Stimulated activated naive CD8-positive, alpha-beta T cell treated with anti-CD3 and anti-CD28 coated beads, Interleukin-15, amount 100 ng/mL, for 72 hours (primary cell): Measurements from ENCODE around the gene MFAP4.
A peak's percentile ranks its signal among the peaks of the same experiment; 100 is the strongest.

Experiments
- ATAC-seq: fragments of 150-1000 bp; cut with Tn5 transposase; 2 replicates; pipeline ENCODE4 v1.10.0; 2021; ENCODE audit warnings: mild to moderate bottlenecking, moderate library complexity
- DNase-seq, 2 donors: peaks; one replicate each; pipeline ENCODE4 v3.0.0; 2021 to 2022
- H3K27ac Mint-ChIP-seq, 2 donors: one replicate each; pipeline ENCODE4 v1.8.0; 2022; ENCODE audit warnings: mild to moderate bottlenecking in 2 of 2, mixed read lengths in 2 of 2, moderate library complexity in 2 of 2
- H3K27me3 Mint-ChIP-seq: one replicate; pipeline ENCODE4 v1.8.0; 2022; ENCODE audit warnings: mixed read lengths
- H3K4me1 Mint-ChIP-seq: one replicate; pipeline ENCODE4 v1.8.0; 2022; ENCODE audit warnings: mild to moderate bottlenecking, mixed read lengths
- H3K4me3 Mint-ChIP-seq, 2 donors: one replicate each; pipeline ENCODE4 v1.8.0; 2022; ENCODE audit warnings: mild to moderate bottlenecking in 2 of 2, mixed read lengths in 2 of 2, moderate library complexity in 1 of 2
- H3K9me3 Mint-ChIP-seq, 2 donors: one replicate each; pipeline ENCODE4 v1.8.0; 2022; ENCODE audit warnings: mixed read lengths in 2 of 2

The MFAP4 gene

GRCh38 chr17:19413761-19414160 is 26.8 kb upstream of the MFAP4 start:
- no peak for DNase-seq

GRCh38 chr17:19412984-19413383 is 26.0 kb upstream of the MFAP4 start:
- DNase-seq (no peak), ATAC-seq (no peak)
- peaks cover 7% of the 10 kb centered on the region for H3K4me1 Mint-ChIP-seq
- peaks cover 16% of the 10 kb centered on the region for H3K27me3 Mint-ChIP-seq
- no peak overlapping the region for H3K4me3 Mint-ChIP-seq
- no peaks in the 10 kb centered on the region for H3K9me3 Mint-ChIP-seq
- no peak overlapping the region for H3K27ac Mint-ChIP-seq

More at GRCh38 chr17:19413761-19414160, 26.8 kb upstream of the MFAP4 start:
- Mint-ChIP-seq H3K27ac (no peak overlapping the region), H3K4me3 (no peak overlapping the region), H3K9me3 (no peaks in the 10 kb centered on the region), H3K27me3 (peaks cover 16% of the 10 kb centered on the region), H3K4me1 (peaks cover 15% of the 10 kb centered on the region)
- ATAC-seq, result no peak

GRCh38 chr17:19412510-19412909 is 25.5 kb upstream of the MFAP4 start:
- Mint-ChIP-seq H3K27ac (no peak overlapping the region), H3K4me1 (peaks cover 2% of the 10 kb centered on the region), H3K4me3 (no peak overlapping the region), H3K9me3 (no peaks in the 10 kb centered on the region), H3K27me3 (peaks cover 16% of the 10 kb centered on the region)
- ATAC-seq (no peak), DNase-seq (no peak)

GRCh38 chr17:19411631-19412030 is 24.6 kb upstream of the MFAP4 start:
- DNase-seq, result no peak
- ATAC-seq, result no peak
- H3K4me3 Mint-ChIP-seq, result no peak overlapping the region
- H3K4me1 Mint-ChIP-seq, result no peaks in the 10 kb centered on the region
- no peaks in the 10 kb centered on the region for H3K9me3 Mint-ChIP-seq
- peaks cover 16% of the 10 kb centered on the region for H3K27me3 Mint-ChIP-seq
- H3K27ac Mint-ChIP-seq, result no peak overlapping the region

GRCh38 chr17:19410875-19411620 is 24.1 kb upstream of the MFAP4 start, which contains the start of gene RNF112:
TSS of gene RNF112 (plus strand) at chr17:19411232. CDS start at chr17:19411409, 177 bp downstream.
- Mint-ChIP-seq H3K27ac (peak within 1 kb of the TSS; percentile 6 to 35), H3K27me3 (peaks cover 16% of the 10 kb centered on the region), H3K9me3 (no peaks in the 10 kb centered on the region), H3K4me1 (no peaks in the 10 kb centered on the region), H3K4me3 (no peak within 1 kb of the TSS)
- DNase-seq (no peak), ATAC-seq (no peak)

- ATAC-seq (no peak), DNase-seq (no peak)
- H3K4me3 Mint-ChIP-seq, result no peak overlapping the region
- H3K27me3 Mint-ChIP-seq, result peaks cover 16% of the 10 kb centered on the region
- no peak overlapping the region for H3K27ac Mint-ChIP-seq
- H3K9me3 Mint-ChIP-seq, result no peaks in the 10 kb centered on the region
- no peaks in the 10 kb centered on the region for H3K4me1 Mint-ChIP-seq
Measured at GRCh38 chr17:19410091-19410490, 23.1 kb upstream of the MFAP4 start.

- Mint-ChIP-seq H3K9me3 (no peaks in the 10 kb centered on the region), H3K27me3 (peaks cover 16% of the 10 kb centered on the region), H3K27ac (no peak overlapping the region), H3K4me1 (no peaks in the 10 kb centered on the region), H3K4me3 (no peak overlapping the region)
- DNase-seq, result no peak
- ATAC-seq, result no peak
Measured at GRCh38 chr17:19409509-19409908, 22.5 kb upstream of the MFAP4 start.

- ATAC-seq (no peak), DNase-seq (no peak)
- peaks cover 16% of the 10 kb centered on the region for H3K27me3 Mint-ChIP-seq
- no peak overlapping the region for H3K4me3 Mint-ChIP-seq
- no peaks in the 10 kb centered on the region for H3K4me1 Mint-ChIP-seq
- no peaks in the 10 kb centered on the region for H3K9me3 Mint-ChIP-seq
- no peak overlapping the region for H3K27ac Mint-ChIP-seq
Measured at GRCh38 chr17:19409066-19409465, 22.1 kb upstream of the MFAP4 start.

GRCh38 chr17:19408346-19408710 is 21.3 kb upstream of the MFAP4 start:
- peaks cover 0 to 4% of the 10 kb centered on the region in 2 donors for H3K9me3 Mint-ChIP-seq
- no peaks in the 10 kb centered on the region for H3K4me1 Mint-ChIP-seq

GRCh38 chr17:19407601-19408345 is 20.8 kb upstream of the MFAP4 start:
- Mint-ChIP-seq H3K4me1 (no peaks in the 10 kb centered on the region), H3K27ac (no peak overlapping the region), H3K4me3 (no peak overlapping the region), H3K27me3 (peaks cover 6% of the 10 kb centered on the region), H3K9me3 (peaks cover 0 to 4% of the 10 kb centered on the region in 2 donors)
- no peak for DNase-seq
- ATAC-seq, result no peak

More at GRCh38 chr17:19408346-19408710, 21.3 kb upstream of the MFAP4 start:
- Mint-ChIP-seq H3K27me3 (peaks cover 12% of the 10 kb centered on the region), H3K4me3 (no peak overlapping the region), H3K27ac (no peak overlapping the region)
- ATAC-seq (no peak), DNase-seq (no peak)

- Mint-ChIP-seq H3K4me1 (no peaks in the 10 kb centered on the region), H3K4me3 (no peak overlapping the region), H3K27me3 (peaks cover 8% of the 10 kb centered on the region), H3K9me3 (peaks cover 0 to 4% of the 10 kb centered on the region in 2 donors), H3K27ac (no peak overlapping the region)
- no peak for DNase-seq
- ATAC-seq, result no peak
Measured at GRCh38 chr17:19405114-19405513, 18.1 kb upstream of the MFAP4 start.

GRCh38 chr17:19404264-19404663 is 17.3 kb upstream of the MFAP4 start:
- Mint-ChIP-seq H3K27me3 (peaks cover 8% of the 10 kb centered on the region), H3K4me3 (no peak overlapping the region)
- ATAC-seq, result no peak

GRCh38 chr17:19403021-19403420 is 16.0 kb upstream of the MFAP4 start:
- peaks cover 0 to 4% of the 10 kb centered on the region in 2 donors for H3K9me3 Mint-ChIP-seq
- no peak for ATAC-seq

More at GRCh38 chr17:19404264-19404663, 17.3 kb upstream of the MFAP4 start:
- DNase-seq, result no peak
- Mint-ChIP-seq H3K27ac (peak overlapping the region in 1 of 2 donors; percentile 10), H3K4me1 (no peaks in the 10 kb centered on the region), H3K9me3 (peaks cover 0 to 4% of the 10 kb centered on the region in 2 donors)

GRCh38 chr17:19402171-19402570 is 15.2 kb upstream of the MFAP4 start:
- DNase-seq (no peak), ATAC-seq (no peak)
- H3K27me3 Mint-ChIP-seq, result peaks cover 8% of the 10 kb centered on the region
- no peaks in the 10 kb centered on the region for H3K4me1 Mint-ChIP-seq
- peaks cover 0 to 4% of the 10 kb centered on the region in 2 donors for H3K9me3 Mint-ChIP-seq
- H3K27ac Mint-ChIP-seq, result no peak overlapping the region
- H3K4me3 Mint-ChIP-seq, result no peak overlapping the region

More at GRCh38 chr17:19403021-19403420, 16.0 kb upstream of the MFAP4 start:
- Mint-ChIP-seq H3K4me1 (no peaks in the 10 kb centered on the region), H3K27me3 (peaks cover 8% of the 10 kb centered on the region), H3K4me3 (no peak overlapping the region), H3K27ac (no peak overlapping the region)
- no peak for DNase-seq

- Mint-ChIP-seq H3K27ac (no peak overlapping the region), H3K4me3 (no peak overlapping the region), H3K27me3 (peaks cover 8% of the 10 kb centered on the region), H3K4me1 (no peaks in the 10 kb centered on the region), H3K9me3 (peaks cover 0 to 4% of the 10 kb centered on the region in 2 donors)
- DNase-seq (no peak), ATAC-seq (no peak)
Measured at GRCh38 chr17:19401321-19402010, 14.5 kb upstream of the MFAP4 start.
